Tibial nerve (tissue), 3 donors: ENCODE measurements around the gene TMSB15B.

Experiments
- CTCF ChIP-seq, 5 experiments: fragments of 200-600 bp in 3 of 5; fragments of 450-650 bp in 2 of 5; sonication (generic) in 3 of 5; IDR thresholded peaks; one replicate each; pipeline ENCODE4 v1.5.1; 2016 to 2019; ENCODE audit warnings: antibody characterized with exemption in 5 of 5, mild to moderate bottlenecking in 3 of 5, moderate library complexity in 2 of 5
- POLR2A ChIP-seq, 2 donors: fragments of 450-650 bp; IDR thresholded peaks; one replicate each; pipeline ENCODE4 v1.6.1; 2017; ENCODE audit warnings: antibody characterized with exemption in 2 of 2, mild to moderate bottlenecking in 2 of 2, moderate library complexity in 2 of 2

DNA sequence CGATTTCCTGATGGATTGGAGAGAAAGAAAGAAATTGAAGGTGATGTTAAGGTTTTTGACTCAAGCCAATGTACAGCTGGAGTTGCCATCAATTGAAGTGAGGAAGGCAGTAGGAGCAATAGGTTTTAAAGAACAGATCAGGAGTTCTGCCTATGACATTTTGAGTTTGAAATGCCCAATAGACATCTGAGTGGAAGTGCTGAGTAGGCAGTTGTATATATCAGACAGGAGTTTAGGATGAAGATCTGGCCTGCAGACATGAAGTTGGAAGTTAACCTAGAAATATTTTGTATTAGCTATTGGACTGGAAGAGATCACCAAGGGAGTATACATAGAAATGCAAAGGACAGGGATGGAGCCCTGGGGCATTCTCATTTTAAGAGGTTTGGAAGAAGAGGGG lies 12.9 kb upstream of the TMSB15B start:
- TF ChIP-seq CTCF (IDR thresholded peaks at IDR 0.05) (no peak), POLR2A (IDR thresholded peaks at IDR 0.05) (no peak)
